ENCODE results near the gene CCDC107. TPM values are rescaled to one million over a fixed set of nuclear protein-coding genes. Genes with fewer than 3 reads are reported as not detected.
A peak's percentile ranks its signal among the peaks of the same experiment; 100 is the strongest.

CCDC107 gene
- total and polyA plus RNA-seq, 2 of the 13 experiments (the other 11 are each of a cell fraction or from before 2014, with no cell fraction given): 7.1 to 15.2 TPM

- peak; percentile 66; the same call in 1 of the 2 replicates for TF ChIP-seq ZNF512 (CRISPR knock-in tag; IDR thresholded peaks at IDR 0.05)
- TF ChIP-seq WIZ (CRISPR knock-in tag; IDR thresholded peaks at IDR 0.05): peak; percentile 51; the same call in 1 of the 2 replicates
- TF ChIP-seq ZNF646 (CRISPR knock-in tag; IDR thresholded peaks at IDR 0.05): no peak; the same call in 1 of the 2 replicates
- no peak for TF ChIP-seq ZKSCAN5 (CRISPR knock-in tag; IDR thresholded peaks at IDR 0.05)
- peak; percentile 72 for TF ChIP-seq ZMYM3 (CRISPR knock-in tag; IDR thresholded peaks at IDR 0.05)
- TF ChIP-seq ATM (IDR thresholded peaks at IDR 0.05; ENCODE audit: borderline replicate concordance): no peak
- no peak; the same call in 1 of the 2 replicates for TF ChIP-seq ELF4 (CRISPR knock-in tag; IDR thresholded peaks at IDR 0.05; ENCODE audit: borderline replicate concordance)
- TF ChIP-seq, protein P1, sequence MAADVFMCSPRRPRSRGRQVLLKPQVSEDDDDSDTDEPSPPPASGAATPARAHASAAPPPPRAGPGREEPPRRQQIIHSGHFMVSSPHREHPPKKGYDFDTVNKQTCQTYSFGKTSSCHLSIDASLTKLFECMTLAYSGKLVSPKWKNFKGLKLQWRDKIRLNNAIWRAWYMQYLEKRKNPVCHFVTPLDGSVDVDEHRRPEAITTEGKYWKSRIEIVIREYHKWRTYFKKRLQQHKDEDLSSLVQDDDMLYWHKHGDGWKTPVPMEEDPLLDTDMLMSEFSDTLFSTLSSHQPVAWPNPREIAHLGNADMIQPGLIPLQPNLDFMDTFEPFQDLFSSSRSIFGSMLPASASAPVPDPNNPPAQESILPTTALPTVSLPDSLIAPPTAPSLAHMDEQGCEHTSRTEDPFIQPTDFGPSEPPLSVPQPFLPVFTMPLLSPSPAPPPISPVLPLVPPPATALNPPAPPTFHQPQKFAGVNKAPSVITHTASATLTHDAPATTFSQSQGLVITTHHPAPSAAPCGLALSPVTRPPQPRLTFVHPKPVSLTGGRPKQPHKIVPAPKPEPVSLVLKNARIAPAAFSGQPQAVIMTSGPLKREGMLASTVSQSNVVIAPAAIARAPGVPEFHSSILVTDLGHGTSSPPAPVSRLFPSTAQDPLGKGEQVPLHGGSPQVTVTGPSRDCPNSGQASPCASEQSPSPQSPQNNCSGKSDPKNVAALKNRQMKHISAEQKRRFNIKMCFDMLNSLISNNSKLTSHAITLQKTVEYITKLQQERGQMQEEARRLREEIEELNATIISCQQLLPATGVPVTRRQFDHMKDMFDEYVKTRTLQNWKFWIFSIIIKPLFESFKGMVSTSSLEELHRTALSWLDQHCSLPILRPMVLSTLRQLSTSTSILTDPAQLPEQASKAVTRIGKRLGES (CRISPR knock-in tag; IDR thresholded peaks at IDR 0.05; ENCODE audit: borderline replicate concordance): peak; percentile 94
- peak; percentile 99; the same call in 1 of the 2 replicates for TF ChIP-seq ZNF816 (CRISPR knock-in tag; IDR thresholded peaks at IDR 0.05; ENCODE audit: borderline replicate concordance)
- 0 out of 2 replicates have a peak, but pooled peaks have one; percentile 47 for TF ChIP-seq ZNF512B (CRISPR knock-in tag; IDR thresholded peaks at IDR 0.05; ENCODE audit: borderline replicate concordance)
- peak; percentile 81; the same call in 1 of the 2 replicates for TF ChIP-seq KLF15 (CRISPR knock-in tag; IDR thresholded peaks at IDR 0.05; ENCODE audit: borderline replicate concordance)
- peak; percentile 86 for TF ChIP-seq ISL2 (CRISPR knock-in tag; IDR thresholded peaks at IDR 0.05)
- TF ChIP-seq ZNF263 (CRISPR knock-in tag; IDR thresholded peaks at IDR 0.05): peak; percentile 85
- TF ChIP-seq HMG20B (CRISPR knock-in tag; conservative IDR thresholded peaks at IDR 0.05): peak; percentile 78; the same call in 1 of the 2 replicates
- TF ChIP-seq ZNF3 (CRISPR knock-in tag; IDR thresholded peaks at IDR 0.05): 0 out of 2 replicates have a peak, but pooled peaks have one; percentile 38
These were observed 451 bp upstream of the CCDC107 start, which contains the start of gene RMRP (continued) for GRCh38 chr9:35657546-35658136.
